HepG2 (cell line): ENCODE data around the gene LBR. TPM values are rescaled to one million over a fixed set of nuclear protein-coding genes. Genes with fewer than 3 reads are reported as not detected.

ENCODE experiments used
- ATAC-seq: fragments of 200-7000 bp; cut with Tn5 transposase; 3 replicates; pipeline ENCODE4 v1.9.1; 2020; ENCODE audit warnings: mild to moderate bottlenecking, moderate library complexity
- BruUV-seq: library from RNA; stranded (reverse); fragments of 400-500 nt; replicated peaks from 2 replicates; lab custom pipeline; 2021; lab: Mats Ljungman, UMichigan
- CTCF ChIA-PET: fragments of 300-600 bp; formaldehyde crosslinking; extraction: SDS; loops from one replicate; lab custom pipeline; 2021; ENCODE audit warnings: low total read pairs, inconsistent platforms, low intra/inter-chr PET ratio; lab: Yijun Ruan, JAX
- POLR2A ChIA-PET: fragments of 350-600 bp; sonication (Branson Sonifier 250); formaldehyde crosslinking; loops from one replicate; lab custom pipeline; 2020; ENCODE audit warnings: antibody characterized with exemption, inconsistent platforms; lab: Yijun Ruan, JAX
- DNase-seq: peaks from one replicate; pipeline ENCODE4 v3.0.0-alpha.2; 2015; ENCODE audit warnings: low spot score
- FAIRE-seq: peaks from 3 replicates; lab custom pipeline; 2011; peaks lifted over from hg19 to GRCh38; lab: Jason Lieb, UNC
- H2AFZ ChIP-seq: one replicate; pipeline ENCODE4 v1.6.1; 2011; ENCODE audit warnings: low read length, inconsistent platforms
- H3K27ac ChIP-seq: fragments of 300-600 bp; 3 replicates; pipeline ENCODE4 v1.8.0; 2011; ENCODE audit warnings: mixed run types, mild to moderate bottlenecking, mixed read lengths, low read length, inconsistent platforms; ENCODE audit not compliant: insufficient read depth; ENCODE audit errors: extremely low read length
- H3K27me3 ChIP-seq, 2 experiments: fragments of 200-600 bp in 1 of 2; 2 replicates in 1 of 2; 3 replicates in 1 of 2; pipeline versions ENCODE4 v1.6.0 to v1.8.0; 2011; ENCODE audit warnings: low read length in 2 of 2, mild to moderate bottlenecking in 2 of 2, moderate library complexity in 2 of 2, inconsistent platforms in 1 of 2; ENCODE audit not compliant: insufficient read depth in 2 of 2, control insufficient read depth in 1 of 2
- H3K36me3 ChIP-seq, 2 experiments: fragments of 200-600 bp in 1 of 2; replicated peaks in 1 of 2; 2 replicates in 1 of 2; 3 replicates in 1 of 2; pipeline versions ENCODE4 v1.5.1 to v1.8.0; 2011; ENCODE audit warnings: low read length in 2 of 2, inconsistent platforms in 1 of 2; ENCODE audit not compliant: insufficient read depth in 2 of 2, control insufficient read depth in 1 of 2
- H3K4me1 ChIP-seq: 2 replicates; pipeline ENCODE4 v1.5.1; 2012; ENCODE audit warnings: low read length, inconsistent platforms; ENCODE audit not compliant: insufficient read depth
- H3K4me2 ChIP-seq: 2 replicates; pipeline ENCODE4 v1.6.0; 2011; ENCODE audit warnings: low read depth, low read length, inconsistent platforms
- H3K4me3 ChIP-seq, 3 experiments: fragments of 200-600 bp in 1 of 3; sonication (generic), shearing (Covaris generic) in 1 of 3; replicated peaks in 1 of 3; 2 replicates each; pipeline ENCODE4 v1.5.1; 2011 to 2016; ENCODE audit warnings: low read length in 3 of 3, inconsistent platforms in 2 of 3, low read depth in 2 of 3, mild to moderate bottlenecking in 2 of 3, control low read depth in 1 of 3, mixed read lengths in 1 of 3; ENCODE audit not compliant: insufficient read depth in 1 of 3
- H3K79me2 ChIP-seq: one replicate; pipeline ENCODE4 v1.6.1; 2011; ENCODE audit warnings: low read length, inconsistent platforms; ENCODE audit not compliant: insufficient read depth
- H3K9ac ChIP-seq: 2 replicates; pipeline ENCODE4 v1.6.0; 2011; ENCODE audit warnings: mild to moderate bottlenecking, low read depth, low read length, inconsistent platforms; ENCODE audit not compliant: insufficient read depth
- H3K9me3 ChIP-seq: 2 replicates; pipeline ENCODE4 v1.5.1; 2012; ENCODE audit warnings: mild to moderate bottlenecking, low read length
- H4K20me1 ChIP-seq: 2 replicates; pipeline ENCODE4 v1.6.0; 2011; ENCODE audit warnings: inconsistent platforms, mild to moderate bottlenecking, low read length, moderate library complexity; ENCODE audit not compliant: insufficient read depth
- EEA1 ChIP-seq: sonication (generic); formaldehyde crosslinking; IDR thresholded peaks from 2 replicates; pipeline ENCODE4 v1.5.1; 2020; ENCODE audit warnings: mild to moderate bottlenecking, missing genetic modification reagents, borderline replicate concordance
- HNRNPH1 ChIP-seq: fragments of 200-400 bp; formaldehyde crosslinking; optimal IDR thresholded peaks from 2 replicates; pipeline ENCODE3; 2017; ENCODE audit warnings: mild to moderate bottlenecking, low read depth, low read length
- KMT2A ChIP-seq: sonication (generic); formaldehyde crosslinking; IDR thresholded peaks from 2 replicates; pipeline ENCODE4 v1.4.0; 2020; ENCODE audit warnings: missing genetic modification reagents
- MAFK ChIP-seq, 2 experiments: IDR thresholded peaks in 1 of 2; conservative IDR thresholded peaks in 1 of 2; 2 replicates each; pipeline ENCODE4 v1.6.1; 2011; ENCODE audit warnings: improper control_type of control experiment in 2 of 2, low read length in 2 of 2
- ONECUT2 ChIP-seq: sonication (generic); formaldehyde crosslinking; IDR thresholded peaks from 2 replicates; pipeline ENCODE4 v1.4.0; 2020; ENCODE audit warnings: missing genetic modification reagents
- PAWR ChIP-seq: sonication (generic); formaldehyde crosslinking; IDR thresholded peaks from 2 replicates; pipeline ENCODE4 v1.4.0; 2020; ENCODE audit warnings: missing genetic modification reagents, mild to moderate bottlenecking, borderline replicate concordance
- ZNF30 ChIP-seq: sonication (generic); formaldehyde crosslinking; IDR thresholded peaks from 2 replicates; pipeline ENCODE4 v1.5.0; 2020; ENCODE audit warnings: mild to moderate bottlenecking, missing genetic modification reagents
- ZNF552 ChIP-seq: sonication (generic); formaldehyde crosslinking; IDR thresholded peaks from 2 replicates; pipeline ENCODE4 v1.9.0; 2022; ENCODE audit warnings: missing genetic modification reagents, mild to moderate bottlenecking, borderline replicate concordance
- WGBS: methylation state at CpG from one replicate; pipeline ENCODE4 v1.1.6; 2017; ENCODE audit warnings: low lambda C conversion rate; 5-methylcytosine and 5-hydroxymethylcytosine counted together
- in situ Hi-C: cut with HindIII; loops from 2 replicates; pipeline ENCODE4 v1.10.0; 2017; ENCODE audit warnings: low pct_unique_long_range_greater_than_20kb; ENCODE audit not compliant: extremely low pct_ligation_motif_present
- intact Hi-C: fragments of 100-400 bp; cut with micrococcal nuclease; formaldehyde crosslinking; loops from one replicate; pipeline ENCODE4 v1.10.0; 2022; ENCODE audit not compliant: unreplicated experiment
- polyA plus RNA-seq, 8 experiments: library from polyadenylated mRNA; depleted of rRNA in 3 of 8; stranded (reverse) in 7 of 8; unstranded in 1 of 8; fragments of >200 nt; fragmentation: Illumina TruSeq in 4 of 8; extraction: Trizol in 4 of 8; gene quantifications; 2 replicates each; pipeline versions ENCODE4 v1.2.1 to v1.2.3, GENCODE V29; 2011 to 2016; ENCODE audit warnings: low read depth in 4 of 8, missing spikeins in 1 of 8, mixed read lengths in 1 of 8; ENCODE audit not compliant: insufficient read depth in 1 of 8
- total RNA-seq, 5 experiments: library from RNA; depleted of rRNA; stranded (reverse); fragments of >200 nt; fragmentation: Illumina TruSeq; extraction: Trizol; gene quantifications; 2 replicates each; pipeline ENCODE4 v1.2.3, GENCODE V29; 2016; ENCODE audit warnings: low read depth in 1 of 5
- TF ChIP-seq, protein P1 (sequence below): IDR thresholded peaks from 2 replicates; pipeline ENCODE4 v1.6.1; 2016; ENCODE audit warnings: low read depth, borderline replicate concordance
- TF ChIP-seq, protein P2 (sequence below), 2 experiments: fragments of 450-650 bp in 1 of 2; sonication (generic) in 1 of 2; formaldehyde crosslinking in 1 of 2; IDR thresholded peaks; 2 replicates each; pipeline versions ENCODE4 v1.6.1 to v1.8.0; 2016 to 2022; ENCODE audit warnings: antibody characterized with exemption in 1 of 2, mild to moderate bottlenecking in 1 of 2, missing genetic modification reagents in 1 of 2
- TF ChIP-seq, protein P3 (sequence below): sonication (generic); formaldehyde crosslinking; IDR thresholded peaks from 2 replicates; pipeline ENCODE4 v1.4.0; 2020; ENCODE audit warnings: low read depth, mild to moderate bottlenecking, missing genetic modification reagents

The LBR gene
- total and polyA plus RNA-seq, 2 of the 13 experiments (the other 11 are each of a cell fraction or from before 2014, with no cell fraction given): 38.9 to 76.7 TPM

DNA sequence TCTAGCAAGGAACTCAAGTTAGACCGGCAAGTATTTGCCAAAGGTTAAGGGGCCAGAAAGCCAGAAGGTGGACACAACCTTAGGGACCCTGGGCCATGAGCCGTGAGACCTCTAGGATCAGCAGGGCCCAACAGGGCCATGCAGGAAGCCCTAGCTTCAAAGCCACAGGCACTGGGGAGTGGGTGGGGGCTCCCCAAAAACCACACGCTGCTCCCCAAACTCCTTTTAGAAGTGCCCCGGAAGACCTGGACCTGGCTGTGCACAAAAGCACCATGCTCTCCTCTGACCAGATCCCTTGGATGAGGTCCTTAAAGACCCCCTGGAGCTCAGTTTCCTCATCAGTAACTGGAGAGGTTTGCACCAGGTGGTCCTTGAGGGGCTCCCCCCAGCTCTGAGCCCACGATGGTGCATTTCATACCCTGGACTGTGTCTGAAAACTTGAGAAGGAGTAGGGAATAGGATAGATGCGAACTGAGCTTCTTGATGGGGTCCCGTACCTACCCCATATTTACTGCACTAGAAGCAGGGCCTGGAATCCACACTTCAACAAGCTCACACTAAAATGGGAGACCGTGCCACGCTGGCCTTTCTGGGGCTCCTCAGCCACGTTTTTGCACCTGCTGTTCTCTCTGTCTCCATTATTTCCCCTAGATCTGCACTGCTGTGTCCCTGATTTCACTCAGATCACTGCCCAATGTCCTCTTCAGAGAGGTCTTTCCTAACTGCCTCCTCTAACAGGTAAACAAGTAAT, 40.6 kb upstream of the LBR start:
- ChIA-PET POLR2A (no interaction called here), CTCF (no interaction called here)
- Histone ChIP-seq H3K9ac (no peak overlapping the region), H2AFZ (no peak overlapping the region), H3K4me2 (no peak overlapping the region), H3K4me1 (peaks cover 17% of the 10 kb centered on the region), H3K27me3 (peaks cover 0 to 6% of the 10 kb centered on the region in 2 experiments; a peak in 3 of 5 replicates), H3K27ac (no peak overlapping the region), H3K4me3 (no peak overlapping the region), H3K79me2 (no peaks in the 10 kb centered on the region), H4K20me1 (no peaks in the 10 kb centered on the region), H3K9me3 (no peaks in the 10 kb centered on the region), H3K36me3 (no peaks in the 10 kb centered on the region)
- DNase-seq (no peak), ATAC-seq (no peak), FAIRE-seq (no peak)
- 40% methylated on average over 7 of the region's 10 CpGs for WGBS
- no TSS peak for BruUV-seq
- in situ Hi-C loops: no loop called here
- intact Hi-C loops: no loop called here
- TF ChIP-seq, protein P1, sequence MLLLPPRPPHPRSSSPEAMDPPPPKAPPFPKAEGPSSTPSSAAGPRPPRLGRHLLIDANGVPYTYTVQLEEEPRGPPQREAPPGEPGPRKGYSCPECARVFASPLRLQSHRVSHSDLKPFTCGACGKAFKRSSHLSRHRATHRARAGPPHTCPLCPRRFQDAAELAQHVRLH (CRISPR knock-in tag): no peak
- TF ChIP-seq ZNF30 (CRISPR knock-in tag) (no peak), MAFK (conservative IDR thresholded peaks at IDR 0.05 in 1 of 2, IDR thresholded peaks at IDR 0.05 in 1 of 2; ENCODE audit: low read length in 2 of 2) (no peak), ONECUT2 (no peak), KMT2A (CRISPR knock-in tag) (no peak), ZNF552 (CRISPR knock-in tag) (no peak), HNRNPH1 (no peak), EEA1 (no peak), PAWR (CRISPR knock-in tag) (no peak)
- TF ChIP-seq, protein P2, sequence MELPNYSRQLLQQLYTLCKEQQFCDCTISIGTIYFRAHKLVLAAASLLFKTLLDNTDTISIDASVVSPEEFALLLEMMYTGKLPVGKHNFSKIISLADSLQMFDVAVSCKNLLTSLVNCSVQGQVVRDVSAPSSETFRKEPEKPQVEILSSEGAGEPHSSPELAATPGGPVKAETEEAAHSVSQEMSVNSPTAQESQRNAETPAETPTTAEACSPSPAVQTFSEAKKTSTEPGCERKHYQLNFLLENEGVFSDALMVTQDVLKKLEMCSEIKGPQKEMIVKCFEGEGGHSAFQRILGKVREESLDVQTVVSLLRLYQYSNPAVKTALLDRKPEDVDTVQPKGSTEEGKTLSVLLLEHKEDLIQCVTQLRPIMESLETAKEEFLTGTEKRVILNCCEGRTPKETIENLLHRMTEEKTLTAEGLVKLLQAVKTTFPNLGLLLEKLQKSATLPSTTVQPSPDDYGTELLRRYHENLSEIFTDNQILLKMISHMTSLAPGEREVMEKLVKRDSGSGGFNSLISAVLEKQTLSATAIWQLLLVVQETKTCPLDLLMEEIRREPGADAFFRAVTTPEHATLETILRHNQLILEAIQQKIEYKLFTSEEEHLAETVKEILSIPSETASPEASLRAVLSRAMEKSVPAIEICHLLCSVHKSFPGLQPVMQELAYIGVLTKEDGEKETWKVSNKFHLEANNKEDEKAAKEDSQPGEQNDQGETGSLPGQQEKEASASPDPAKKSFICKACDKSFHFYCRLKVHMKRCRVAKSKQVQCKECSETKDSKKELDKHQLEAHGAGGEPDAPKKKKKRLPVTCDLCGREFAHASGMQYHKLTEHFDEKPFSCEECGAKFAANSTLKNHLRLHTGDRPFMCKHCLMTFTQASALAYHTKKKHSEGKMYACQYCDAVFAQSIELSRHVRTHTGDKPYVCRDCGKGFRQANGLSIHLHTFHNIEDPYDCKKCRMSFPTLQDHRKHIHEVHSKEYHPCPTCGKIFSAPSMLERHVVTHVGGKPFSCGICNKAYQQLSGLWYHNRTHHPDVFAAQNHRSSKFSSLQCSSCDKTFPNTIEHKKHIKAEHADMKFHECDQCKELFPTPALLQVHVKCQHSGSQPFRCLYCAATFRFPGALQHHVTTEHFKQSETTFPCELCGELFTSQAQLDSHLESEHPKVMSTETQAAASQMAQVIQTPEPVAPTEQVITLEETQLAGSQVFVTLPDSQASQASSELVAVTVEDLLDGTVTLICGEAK (IDR thresholded peaks at IDR 0.05): no peak
- TF ChIP-seq, protein P2 (CRISPR knock-in tag; IDR thresholded peaks at IDR 0.05): no peak
- TF ChIP-seq, protein P3, sequence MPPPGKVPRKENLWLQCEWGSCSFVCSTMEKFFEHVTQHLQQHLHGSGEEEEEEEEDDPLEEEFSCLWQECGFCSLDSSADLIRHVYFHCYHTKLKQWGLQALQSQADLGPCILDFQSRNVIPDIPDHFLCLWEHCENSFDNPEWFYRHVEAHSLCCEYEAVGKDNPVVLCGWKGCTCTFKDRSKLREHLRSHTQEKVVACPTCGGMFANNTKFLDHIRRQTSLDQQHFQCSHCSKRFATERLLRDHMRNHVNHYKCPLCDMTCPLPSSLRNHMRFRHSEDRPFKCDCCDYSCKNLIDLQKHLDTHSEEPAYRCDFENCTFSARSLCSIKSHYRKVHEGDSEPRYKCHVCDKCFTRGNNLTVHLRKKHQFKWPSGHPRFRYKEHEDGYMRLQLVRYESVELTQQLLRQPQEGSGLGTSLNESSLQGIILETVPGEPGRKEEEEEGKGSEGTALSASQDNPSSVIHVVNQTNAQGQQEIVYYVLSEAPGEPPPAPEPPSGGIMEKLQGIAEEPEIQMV (CRISPR knock-in tag): no peak
